Stimulated activated CD4-positive, alpha-beta T cell treated with anti-CD3 and anti-CD28 coated beads, Interleukin-1b, Interleukin-23, amount 100 ng/mL, for 1 hour (primary cell): ENCODE data around the gene NDST1.

ENCODE experiments used
- DNase-seq, 2 donors: peaks; one replicate each; pipeline ENCODE4 v3.0.0-alpha.2; 2020; ENCODE audit warnings: low read depth in 2 of 2

Gene NDST1

DNA sequence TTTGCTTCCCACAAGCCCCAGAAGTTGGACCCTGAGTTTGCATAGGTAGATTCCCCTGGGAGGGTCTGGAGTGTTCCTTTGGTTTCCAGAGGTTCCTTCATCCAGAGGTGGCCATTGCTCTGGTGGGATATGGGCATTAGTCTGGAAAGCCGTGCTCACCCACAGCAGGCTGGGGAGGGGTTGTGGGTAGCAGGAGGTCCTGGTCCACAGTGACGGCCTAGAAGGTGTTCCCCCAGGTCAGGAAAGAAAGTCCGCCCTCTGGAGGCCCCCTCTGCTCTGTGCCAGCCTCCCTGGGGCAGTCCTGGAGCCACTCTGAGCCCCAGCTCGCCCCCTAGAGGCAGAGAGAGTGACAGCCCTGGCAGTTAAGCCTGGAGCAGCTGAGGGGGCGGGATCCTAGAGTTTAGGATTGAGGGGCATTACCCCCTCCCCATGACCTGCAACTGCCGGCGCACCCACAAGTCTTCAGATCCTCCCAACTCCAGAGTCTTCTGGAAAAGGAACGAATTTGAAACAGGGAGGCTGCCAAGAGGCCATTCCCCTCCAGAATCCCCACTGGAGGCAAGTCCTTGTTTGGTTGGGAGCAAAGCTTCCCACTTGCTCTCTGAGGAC, 36.8 kb downstream of the NDST1 start:
- DNase-seq = peak in 1 of 2 donors; percentile 34

DNA sequence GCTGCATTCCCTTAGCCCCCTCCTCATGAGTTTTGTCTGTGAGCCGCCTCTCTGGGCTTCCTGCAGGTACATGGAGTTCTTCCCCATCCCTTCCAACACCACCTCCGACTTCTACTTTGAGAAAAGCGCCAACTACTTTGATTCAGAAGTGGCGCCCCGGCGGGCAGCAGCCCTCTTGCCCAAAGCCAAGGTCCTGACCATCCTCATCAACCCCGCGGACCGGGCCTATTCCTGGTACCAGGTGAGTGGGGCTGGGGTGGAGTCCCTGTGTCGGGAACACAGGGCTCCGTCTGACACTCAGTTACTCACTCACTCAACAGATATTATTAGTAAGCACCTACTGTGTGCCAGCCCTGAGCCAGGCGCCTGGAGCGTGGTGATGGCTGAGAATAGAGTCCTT, 37.3 kb downstream of the NDST1 start:
- DNase-seq = no peak

DNA sequence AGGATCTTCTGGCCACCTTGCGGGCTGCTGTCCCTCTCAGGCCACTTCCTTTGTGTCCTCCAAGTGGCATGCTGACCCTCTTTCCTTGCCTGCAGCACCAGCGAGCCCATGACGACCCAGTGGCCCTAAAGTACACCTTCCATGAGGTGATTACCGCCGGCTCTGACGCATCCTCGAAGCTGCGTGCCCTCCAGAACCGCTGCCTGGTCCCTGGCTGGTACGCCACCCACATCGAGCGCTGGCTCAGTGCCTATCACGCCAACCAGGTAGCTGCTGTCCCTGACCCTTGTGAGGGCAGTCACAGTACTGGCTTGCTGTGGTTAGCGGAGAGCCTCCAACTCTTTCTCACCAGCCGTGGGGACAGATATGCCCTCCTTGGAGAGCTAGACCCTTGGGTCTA, 40.2 kb downstream of the NDST1 start:
- no peak for DNase-seq

DNA sequence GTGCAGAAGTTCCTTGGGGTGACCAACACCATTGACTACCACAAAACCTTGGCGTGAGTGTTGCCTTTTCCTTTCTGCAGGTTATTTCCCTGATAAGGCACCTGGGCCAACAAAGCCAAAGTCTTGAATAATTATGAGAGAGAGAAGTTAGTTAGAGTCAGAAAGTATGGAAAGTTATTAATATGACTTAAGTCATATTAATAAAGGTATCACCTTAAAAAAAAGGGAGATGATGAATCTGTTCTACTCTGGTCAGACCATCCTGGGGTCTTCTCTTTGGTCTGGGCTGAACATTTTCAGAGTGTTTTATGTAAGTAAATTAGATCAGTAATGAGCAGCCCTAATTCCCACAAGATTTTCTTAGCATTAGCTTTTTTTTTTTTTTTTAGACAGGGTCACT, 41.8 kb downstream of the NDST1 start:
- no peak for DNase-seq

DNA sequence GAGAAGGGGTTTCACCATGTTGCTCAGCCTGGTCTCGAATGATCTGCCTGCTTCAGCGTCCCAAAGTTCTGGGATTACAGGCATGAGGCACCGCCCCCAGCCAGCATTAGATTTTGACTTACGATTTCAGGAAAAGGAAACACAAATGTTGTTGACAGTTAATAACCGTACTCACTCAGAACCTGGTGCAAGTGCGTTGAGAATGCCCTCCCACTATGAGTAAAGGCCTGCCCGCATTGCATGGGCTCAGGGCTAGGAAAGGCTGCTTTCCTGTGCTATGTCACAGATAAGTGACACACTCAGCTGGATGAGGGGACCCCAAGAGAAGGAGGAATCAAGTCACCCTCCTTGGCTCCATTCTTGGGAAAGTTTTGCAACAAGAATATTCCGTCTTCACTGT, 42.4 kb downstream of the NDST1 start:
- no peak for DNase-seq

DNA sequence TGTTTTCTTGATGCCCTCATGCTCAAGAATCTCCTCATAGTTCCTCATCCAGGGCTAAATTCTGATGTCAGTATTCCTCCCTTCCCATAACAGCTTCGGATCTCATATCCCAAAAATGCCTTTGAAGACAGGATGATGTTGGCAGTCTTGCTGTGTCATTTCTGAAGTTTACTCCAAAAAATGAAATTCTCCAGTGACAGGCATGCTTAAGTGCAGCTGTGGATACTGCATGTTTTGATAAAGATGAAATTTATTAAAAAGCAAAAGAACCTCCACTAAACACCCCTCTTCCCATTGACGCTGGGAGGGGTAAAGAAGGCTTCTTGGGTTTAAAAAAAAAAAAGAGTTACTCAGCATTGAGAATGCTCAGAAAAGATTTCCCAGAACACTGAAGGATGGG, 43.1 kb downstream of the NDST1 start:
- DNase-seq = no peak

DNA sequence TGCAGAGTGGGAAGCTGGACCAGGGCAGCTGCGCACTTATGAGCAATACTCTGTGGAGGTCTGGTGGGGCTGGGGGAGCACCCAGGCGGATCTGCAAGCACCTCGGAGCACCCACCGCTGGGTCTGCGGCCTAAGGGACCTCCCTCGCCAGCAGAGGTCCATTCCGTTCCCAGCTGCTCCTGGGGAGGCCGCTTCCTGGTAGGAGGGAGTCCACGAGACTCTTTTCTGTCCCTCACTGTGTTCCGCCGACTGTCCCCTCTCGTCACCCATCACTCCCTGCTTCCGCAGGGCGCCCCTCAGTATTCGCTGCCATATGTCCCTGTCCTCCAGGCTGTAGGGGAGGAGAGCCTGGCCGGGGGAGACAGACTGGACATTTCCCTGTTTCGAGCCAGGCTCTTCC, 45.5 kb downstream of the NDST1 start:
- no peak for DNase-seq

DNA sequence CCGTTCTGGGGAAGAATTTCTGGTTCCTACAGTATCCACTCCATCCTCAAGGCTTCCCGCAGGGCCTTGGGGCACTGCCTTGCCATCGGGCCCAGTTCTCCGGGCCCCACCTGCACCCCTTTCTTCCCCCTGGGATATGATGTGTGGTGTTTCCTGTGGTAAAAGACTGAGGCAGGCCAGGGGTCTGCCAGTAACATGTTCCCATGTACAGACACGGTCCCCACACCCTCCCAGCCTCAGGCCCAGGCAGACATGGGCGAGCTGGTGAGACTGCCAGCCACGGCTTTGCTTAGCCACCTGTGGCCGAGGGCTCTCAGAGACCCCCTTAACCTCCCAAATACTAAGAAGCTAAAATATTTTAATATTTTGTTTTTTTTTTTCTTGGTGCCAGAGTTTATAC, 46.0 kb downstream of the NDST1 start:
- no peak for DNase-seq

DNA sequence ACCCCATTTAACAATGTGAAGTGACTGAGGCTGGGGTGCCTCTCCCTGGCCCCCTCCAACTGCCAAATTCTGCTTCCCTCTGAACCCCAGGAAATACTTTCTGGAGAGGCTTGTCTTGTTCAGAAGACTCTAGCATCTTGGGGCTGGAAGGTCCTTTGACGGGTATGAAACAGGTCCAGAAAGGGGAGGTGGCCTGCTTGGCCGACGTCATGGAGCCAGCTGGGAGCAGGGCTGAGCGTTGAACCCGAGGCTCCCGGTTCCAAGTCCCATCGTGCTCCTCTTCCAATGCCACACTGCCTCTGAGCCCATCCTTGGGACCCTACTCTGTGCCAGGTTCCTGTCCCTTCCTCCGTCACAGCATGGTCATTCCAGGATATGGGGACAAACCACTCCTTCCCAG, 46.9 kb downstream of the NDST1 start:
- DNase-seq = no peak

DNA sequence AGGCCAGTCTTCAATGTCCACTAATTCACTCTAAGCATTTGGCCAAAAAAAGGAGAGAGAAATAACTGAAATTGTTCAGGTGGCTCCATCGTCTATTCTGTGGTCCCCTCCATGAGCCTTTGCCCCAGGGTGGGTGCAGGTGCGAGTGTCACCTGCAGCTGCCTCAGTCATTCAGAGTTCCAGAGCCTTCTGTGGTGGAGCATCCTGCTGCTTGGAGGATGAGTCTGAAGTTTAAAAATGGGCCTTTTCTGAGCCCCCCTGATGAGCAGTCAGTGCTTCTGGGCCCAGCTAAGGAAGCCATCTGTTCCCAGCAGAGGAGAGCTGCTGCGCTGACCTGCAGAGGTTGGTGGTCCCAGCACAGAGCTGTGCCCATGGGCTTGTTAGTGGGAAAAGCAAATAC, 48.2 kb downstream of the NDST1 start:
- DNase-seq = no peak

DNA sequence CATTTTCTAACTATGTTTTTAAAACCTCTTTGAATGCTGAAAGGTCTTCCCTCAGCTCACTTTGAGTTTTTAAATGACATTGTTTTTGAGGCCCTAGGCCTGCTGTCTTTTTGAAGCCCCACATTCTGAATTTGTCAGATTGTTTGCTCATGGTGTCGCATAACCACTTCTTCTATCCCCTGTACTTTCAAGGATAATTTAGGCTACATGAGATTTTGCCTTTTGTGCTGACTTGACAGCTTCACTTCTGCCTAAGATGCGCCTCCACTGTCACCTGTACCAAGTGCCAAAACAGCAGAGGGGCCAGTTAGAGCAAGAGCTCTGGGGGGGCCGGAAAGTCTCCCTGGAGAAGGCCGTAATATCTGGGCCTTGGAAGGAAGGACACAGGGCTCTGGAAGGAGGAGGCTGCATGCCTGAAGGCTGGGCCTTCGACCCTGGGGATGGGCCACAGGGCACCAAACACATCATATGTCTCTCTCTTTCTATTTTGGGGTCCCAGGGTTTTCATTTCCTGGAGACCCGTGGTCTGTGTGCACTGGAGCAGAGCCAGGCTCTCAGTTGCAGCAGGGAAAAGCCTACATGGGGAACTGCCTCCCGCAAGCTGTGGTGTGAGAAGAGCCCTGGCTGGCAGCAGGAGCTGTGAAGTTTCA, 49.1 kb downstream of the NDST1 start:
- DNase-seq = no peak

DNA sequence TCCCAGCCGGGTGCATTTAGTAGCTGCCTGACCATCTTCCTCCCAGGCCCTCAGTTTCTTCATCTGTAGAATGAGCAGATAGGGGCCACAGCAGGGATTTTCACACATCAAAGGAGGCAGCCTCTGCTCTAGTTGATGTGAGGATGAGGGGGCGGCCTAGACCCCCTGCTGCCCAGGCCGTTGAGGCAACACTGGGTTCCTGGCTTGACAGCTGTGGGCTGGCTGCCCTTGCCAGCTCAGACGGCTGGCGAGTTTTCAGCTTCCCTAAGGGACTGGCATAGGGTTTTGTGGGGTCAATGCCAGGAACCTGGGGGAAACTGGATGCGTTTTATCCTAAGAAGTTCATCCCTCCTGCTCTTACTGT, 49.6 kb downstream of the NDST1 start:
- DNase-seq = no peak

DNA sequence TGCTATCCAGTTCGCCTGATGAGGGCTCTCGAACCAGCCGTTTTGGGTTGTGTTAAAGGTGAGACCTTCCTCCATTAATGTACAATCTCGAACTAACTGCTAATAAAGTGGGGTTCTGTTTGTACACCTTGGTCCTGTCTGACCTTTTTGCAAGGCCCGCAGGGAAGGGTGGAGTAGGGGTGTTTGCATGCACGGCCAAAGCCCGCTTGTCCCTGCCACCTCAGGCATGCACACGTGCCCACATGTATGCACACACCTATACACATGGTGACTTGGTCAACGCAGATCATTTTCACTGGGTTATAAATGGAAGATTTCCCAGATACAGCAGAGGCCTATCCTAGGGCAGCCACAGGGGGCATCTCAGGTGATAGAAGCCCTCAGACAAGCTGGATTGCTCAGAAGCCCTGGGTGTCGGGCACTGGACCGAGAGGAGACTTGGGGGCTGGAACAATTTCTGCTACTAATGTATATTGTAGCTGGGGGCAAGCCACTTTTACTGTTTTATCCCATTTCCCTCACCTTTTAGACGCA, 50.2 kb downstream of the NDST1 start:
- DNase-seq = no peak

DNA sequence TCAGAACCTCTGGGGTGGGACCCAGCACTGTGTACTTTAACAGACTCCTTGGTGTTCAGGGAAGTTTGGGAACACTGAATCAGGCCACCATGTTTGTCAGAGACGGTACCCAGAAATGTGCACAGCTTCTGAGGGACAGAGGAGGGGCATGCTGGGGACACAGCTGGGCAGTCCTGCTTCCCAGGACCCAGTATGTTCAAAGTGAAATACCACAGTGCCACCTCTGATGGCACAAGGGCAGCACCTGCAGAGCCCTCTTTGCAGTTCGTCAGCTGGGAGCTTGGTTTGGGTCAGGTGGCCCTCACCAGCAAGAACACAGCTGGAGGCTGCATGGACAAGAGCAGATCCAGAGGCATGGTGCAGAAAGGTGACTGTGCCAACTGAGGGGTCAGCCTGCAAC, 51.2 kb downstream of the NDST1 start:
- DNase-seq = no peak

DNA sequence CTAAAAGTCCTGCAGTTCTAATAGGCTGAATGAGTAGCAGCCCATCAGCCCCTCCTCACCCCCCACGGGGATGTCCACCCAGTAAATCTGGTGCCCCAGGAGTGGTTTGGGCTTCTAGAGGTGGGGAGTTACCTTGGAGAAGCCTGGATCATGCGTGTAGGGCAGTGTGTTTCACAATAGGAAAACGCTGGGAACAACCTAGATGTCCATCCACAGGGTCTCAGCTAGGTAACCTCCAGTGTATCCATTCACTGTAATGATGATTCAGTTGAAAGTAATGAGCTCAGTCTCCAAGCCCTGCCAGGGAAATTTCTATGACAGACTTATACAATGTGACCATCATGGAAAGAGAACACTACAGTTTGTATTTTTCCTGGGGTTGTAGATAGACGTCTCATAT, 51.8 kb downstream of the NDST1 start:
- DNase-seq = no peak

DNA sequence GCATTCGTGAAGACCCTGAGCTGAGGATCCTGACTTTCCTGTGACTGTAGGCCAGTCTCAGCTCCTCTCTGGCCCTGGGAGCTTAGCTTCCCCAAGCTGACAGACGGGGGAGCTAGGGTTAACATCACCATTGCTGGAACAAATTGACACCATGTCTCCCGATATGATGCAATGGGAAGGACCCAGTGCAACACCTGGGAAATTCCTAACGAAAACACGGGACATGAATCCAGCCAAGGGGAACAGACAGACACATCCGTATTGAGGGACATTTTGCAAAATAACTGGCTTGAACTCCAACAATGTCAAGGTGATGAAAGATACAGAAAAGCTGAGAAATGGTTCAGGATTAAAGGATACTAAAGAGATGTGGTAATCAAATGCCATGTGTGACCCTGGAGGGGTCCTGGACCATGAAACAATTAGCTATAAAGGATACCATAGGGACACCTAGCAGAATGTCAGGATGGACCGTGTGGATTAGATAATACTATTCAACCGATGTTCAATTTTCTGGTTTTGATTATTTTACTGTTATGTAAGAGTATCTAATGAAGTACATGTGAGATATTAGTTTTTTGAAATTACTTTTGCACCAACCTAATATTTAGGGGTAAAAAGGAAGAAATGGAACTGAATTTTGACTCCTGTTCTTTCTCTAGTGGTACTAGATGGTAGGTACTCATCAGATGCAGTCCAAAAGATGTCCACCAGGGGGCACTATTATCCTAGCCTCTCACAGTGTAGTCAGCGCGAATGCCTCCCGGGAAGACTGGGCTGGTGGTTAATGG, 52.7 kb downstream of the NDST1 start:
- DNase-seq = peak; percentile 72 to 85

DNA sequence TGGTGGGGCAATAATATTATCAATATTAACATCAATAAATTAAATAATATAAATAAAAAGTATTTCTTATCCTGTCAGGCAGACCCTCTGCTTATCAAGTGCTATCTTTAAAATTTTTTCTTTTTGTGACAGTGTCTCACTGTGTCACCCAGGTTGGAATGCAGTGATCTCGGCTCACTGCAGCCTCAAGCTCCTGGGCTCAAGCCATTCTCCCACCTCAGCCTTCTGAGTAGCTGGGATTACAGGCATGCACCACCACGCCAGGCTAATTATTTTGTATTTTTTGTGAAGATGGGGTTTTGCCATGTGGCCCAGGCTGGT, 53.2 kb downstream of the NDST1 start:
- DNase-seq = no peak

DNA sequence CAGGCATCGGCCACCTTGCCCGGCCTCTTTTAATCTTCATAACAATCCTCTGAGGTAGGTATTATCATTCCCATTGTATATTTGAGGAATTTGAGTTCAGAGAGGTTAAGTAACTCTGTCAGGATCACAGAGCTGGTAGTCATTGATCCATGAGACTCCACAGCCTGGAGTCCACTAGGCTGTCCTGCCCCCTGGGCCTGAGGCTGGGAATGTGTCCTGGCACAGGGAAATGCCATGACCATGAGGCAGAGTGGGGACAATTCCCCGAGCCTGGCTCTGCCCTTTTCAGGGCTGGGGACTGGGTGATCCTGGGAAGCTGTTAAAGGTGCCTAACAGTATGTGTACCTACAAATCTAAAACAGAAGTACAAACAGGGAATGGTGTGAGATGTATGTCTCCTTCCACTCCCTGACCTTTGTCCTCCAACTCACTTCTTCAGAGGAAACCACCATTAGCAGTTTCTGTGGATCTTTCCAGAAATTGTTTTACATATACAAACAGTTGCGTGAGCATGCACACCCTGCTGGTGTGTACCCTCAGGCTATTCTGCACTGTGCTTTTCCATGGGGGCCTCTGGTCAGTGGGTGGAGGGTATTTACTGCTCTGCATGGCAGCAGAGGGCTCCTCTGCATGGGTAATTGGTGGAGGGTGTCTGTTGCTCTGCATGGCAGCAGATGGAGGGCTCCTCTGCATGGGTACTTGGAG, 53.8 kb downstream of the NDST1 start:
- DNase-seq = no peak

DNA sequence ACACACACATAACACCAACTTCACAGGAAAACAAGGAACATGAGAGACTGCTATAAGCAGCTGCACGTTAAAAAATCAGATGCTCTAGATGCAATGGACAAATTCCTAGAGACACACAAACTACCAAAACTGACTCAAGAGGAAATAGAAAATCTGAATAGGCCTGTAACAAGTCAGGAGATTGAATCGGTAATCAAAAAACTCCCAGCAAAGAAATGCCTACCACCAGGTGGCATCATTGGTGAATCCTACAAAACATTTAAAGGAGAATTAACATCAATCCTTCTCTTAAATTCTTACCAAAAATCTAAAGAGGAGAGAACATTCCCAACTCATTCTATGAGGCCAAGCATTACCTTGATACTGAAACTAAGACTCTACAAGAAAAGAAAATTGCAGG, 54.9 kb downstream of the NDST1 start:
- no peak for DNase-seq

DNA sequence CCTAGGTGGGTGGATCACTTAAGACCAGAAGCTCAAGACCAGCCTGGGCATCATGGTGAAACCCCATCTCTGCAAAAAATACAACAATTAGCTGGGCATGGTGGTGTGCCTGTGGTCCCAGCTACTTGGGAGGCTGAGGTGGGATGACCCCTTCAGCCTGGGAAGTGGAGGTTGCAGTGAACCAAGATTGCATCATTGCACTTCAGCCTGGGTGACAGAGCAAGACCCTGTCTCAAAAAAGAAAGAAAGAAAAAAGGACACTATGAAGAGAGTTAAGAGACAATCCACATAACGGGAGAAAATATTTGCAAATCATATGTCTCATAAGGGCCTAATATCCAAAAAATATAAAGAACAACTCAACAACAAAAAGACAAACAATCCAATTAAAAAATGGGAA, 57.9 kb downstream of the NDST1 start:
- no peak for DNase-seq

DNA sequence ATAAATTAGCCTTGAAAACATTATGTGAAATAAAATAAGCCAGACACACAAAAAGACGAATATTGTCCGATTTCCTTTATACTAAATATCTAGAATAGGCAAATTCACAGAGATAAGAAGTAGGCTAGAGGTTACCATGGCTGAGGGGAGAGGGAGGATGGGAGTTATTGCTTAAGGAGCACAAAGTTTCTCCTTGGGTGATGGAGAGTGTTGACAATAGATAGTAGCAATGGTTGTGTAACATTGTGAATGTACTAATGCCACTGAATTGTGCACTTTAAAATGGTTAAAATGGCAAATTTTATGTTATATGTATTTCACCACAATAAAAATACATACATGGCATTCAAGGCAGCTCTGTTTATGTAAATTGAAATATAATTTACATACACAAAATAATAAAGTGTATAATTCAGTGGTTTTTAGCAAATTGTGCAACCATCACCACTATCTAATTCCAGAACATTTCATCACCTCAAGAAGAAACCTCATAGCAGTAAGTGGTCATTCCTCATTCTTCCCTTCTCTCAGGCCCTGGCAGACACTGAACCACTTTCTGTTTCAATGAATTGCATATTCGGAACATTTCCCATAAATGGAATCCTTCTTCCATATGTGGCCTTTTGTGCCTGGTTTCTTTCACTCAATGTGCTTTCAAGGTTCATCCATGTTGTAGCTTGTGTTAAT, 59.2 kb downstream of the NDST1 start:
- DNase-seq = no peak

DNA sequence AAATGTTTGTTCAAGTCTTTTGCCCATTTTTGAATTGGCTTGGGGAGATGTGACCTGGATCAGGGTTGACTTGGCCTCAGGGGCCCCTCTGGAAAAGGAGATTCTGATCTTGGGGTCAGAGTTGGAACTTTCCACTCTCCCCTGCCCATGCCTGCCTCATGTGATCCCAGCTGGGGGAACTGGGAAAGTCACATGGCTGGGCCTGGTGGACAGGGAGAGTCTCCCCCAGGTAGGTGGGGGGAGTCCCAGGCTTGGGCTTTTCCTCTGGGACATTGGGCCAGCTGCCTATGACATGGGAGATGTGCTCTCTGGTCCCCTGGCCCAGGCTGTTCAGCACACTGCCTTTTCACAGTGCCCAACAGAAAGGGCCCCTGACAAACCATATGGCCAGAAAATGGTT, 60.7 kb downstream of the NDST1 start:
- DNase-seq = no peak
